Measurements from ENCODE around the gene CXCL10.

DNA sequence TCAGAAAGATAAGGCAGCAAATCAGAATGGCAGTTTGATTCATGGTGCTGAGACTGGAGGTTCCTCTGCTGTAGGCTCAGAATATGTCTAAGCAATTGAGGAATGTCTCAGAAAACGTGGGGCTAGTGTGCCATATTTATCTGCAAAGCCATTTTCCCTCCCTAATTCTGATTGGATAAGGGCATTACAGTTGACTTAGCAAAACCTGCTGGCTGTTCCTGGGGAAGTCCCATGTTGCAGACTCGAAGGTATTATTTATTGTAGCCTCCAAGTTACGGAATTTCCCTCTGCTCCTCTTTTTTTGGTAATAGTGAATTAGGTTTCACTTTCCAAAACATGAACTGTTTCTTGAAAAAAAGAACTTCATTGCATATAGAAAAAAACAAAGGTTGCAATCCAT lies at the start of gene CXCL10:
- TF ChIP-seq CTCF (IDR thresholded peaks at IDR 0.05) (no peak), POLR2AphosphoS5 (IDR thresholded peaks at IDR 0.05; ENCODE audit: low read depth, low read length) (no peak)
- TF ChIP-seq, protein P1, sequence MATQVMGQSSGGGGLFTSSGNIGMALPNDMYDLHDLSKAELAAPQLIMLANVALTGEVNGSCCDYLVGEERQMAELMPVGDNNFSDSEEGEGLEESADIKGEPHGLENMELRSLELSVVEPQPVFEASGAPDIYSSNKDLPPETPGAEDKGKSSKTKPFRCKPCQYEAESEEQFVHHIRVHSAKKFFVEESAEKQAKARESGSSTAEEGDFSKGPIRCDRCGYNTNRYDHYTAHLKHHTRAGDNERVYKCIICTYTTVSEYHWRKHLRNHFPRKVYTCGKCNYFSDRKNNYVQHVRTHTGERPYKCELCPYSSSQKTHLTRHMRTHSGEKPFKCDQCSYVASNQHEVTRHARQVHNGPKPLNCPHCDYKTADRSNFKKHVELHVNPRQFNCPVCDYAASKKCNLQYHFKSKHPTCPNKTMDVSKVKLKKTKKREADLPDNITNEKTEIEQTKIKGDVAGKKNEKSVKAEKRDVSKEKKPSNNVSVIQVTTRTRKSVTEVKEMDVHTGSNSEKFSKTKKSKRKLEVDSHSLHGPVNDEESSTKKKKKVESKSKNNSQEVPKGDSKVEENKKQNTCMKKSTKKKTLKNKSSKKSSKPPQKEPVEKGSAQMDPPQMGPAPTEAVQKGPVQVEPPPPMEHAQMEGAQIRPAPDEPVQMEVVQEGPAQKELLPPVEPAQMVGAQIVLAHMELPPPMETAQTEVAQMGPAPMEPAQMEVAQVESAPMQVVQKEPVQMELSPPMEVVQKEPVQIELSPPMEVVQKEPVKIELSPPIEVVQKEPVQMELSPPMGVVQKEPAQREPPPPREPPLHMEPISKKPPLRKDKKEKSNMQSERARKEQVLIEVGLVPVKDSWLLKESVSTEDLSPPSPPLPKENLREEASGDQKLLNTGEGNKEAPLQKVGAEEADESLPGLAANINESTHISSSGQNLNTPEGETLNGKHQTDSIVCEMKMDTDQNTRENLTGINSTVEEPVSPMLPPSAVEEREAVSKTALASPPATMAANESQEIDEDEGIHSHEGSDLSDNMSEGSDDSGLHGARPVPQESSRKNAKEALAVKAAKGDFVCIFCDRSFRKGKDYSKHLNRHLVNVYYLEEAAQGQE (IDR thresholded peaks at IDR 0.05; ENCODE audit: insufficient read depth in 1 of 2, low read depth in 2 of 2, low read length in 1 of 2): no peak

Data from Panc1 (cell line).